Activated effector memory CD4-positive, alpha-beta T cell treated with anti-CD3 and anti-CD28 coated beads, Interleukin-2, amount 50 U/mL, for 16 hours (primary cell): Measurements from ENCODE around the gene NXT1.
A peak's percentile ranks its signal among the peaks of the same experiment; 100 is the strongest.
"Not testable (repeated sequence)": the region's sequence is repeated elsewhere in the genome, so short reads cannot be mapped to it uniquely, and the experiment has no call there.

Experiments used
- DNase-seq: peaks from one replicate; pipeline ENCODE4 v3.0.0-alpha.2; 2020

NXT1 gene

GRCh38 chr20:23350196-23350903, at the start of gene NXT1:
Gene NXT1, plus strand, starts transcription at chr20:23350791. Its CDS starts 3,251 bp downstream, at chr20:23354042.
- peak; percentile 98 for DNase-seq

DNA sequence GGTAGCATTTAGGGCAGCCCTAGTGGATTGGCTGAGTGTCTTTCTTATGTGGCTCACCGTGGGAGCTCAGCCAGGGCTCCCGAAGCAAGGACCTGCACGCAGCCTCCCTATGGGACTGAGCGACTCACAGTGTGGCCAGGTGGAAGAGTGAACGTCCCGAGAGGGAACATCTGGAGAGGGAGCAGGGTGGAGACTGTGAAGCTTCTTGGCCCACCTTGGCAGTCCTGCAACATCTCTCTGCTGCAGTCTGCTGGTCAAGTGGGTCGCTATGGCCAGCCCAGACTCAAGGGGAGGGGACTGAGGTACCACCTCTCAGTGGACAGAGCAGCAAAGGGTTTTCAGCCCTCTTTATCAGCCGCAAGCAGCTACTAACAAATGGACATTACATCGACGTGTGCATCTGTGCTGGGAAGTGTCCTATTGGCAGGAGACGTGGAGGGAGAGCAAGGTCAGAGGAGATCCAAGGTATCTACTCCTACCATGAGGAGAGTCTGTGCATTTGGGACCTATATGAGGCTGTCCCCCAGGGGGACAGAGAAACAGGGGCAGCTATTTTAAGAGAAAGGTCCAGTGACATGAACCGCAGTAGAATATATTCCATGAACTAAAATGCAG, 49.0 kb upstream of the NXT1 start:
- peak; percentile 21 for DNase-seq

- peak; percentile 41 for DNase-seq
These were observed 48.2 kb upstream of the NXT1 start for GRCh38 chr20:23302386-23302785.

- peak; percentile 54 for DNase-seq
These were observed 47.8 kb upstream of the NXT1 start for GRCh38 chr20:23302801-23303200.

- peak; percentile 49 for DNase-seq
These were observed 47.1 kb upstream of the NXT1 start for GRCh38 chr20:23303325-23304102.

DNA sequence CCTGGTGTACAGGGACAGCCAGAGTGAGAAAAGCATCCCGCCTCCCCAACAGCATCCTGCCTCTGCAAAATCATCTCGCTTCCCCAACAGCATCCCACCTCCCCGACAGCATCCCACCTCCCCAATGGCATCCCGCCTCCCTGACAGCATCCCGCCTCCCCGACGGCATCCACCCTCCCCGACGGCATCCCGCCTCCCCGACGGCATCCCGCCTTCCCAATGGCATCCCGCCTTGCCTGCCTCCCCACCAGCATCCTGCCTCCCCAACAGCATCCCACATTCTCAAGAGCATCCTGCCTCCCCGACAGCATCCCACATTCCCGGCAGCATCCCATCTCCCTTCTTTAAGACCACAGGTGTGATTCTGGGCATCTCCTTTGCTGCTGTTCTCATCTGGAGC, 46.0 kb upstream of the NXT1 start:
- DNase-seq = peak; percentile 50

- DNase-seq = no peak
These were observed 45.5 kb upstream of the NXT1 start for GRCh38 chr20:23305098-23305497.

DNA sequence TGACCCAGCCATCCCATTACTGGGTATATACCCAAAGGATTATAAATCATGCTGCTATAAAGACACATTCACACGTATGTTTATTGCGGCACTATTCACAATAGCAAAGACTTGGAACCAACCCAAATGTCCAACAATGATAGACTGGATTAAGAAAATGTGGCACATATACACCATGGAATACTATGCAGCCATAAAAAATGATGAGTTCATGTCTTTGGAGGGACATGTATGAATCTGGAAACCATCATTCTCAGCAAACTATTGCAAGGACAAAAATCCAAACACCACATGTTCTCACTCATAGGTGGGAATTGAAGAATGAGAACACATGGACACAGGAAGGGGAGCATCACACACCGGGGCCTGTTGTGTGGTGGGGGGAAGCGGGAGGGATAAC, 43.2 kb upstream of the NXT1 start:
- DNase-seq = not testable (repeated sequence)

GRCh38 chr20:23308024-23308423, 42.6 kb upstream of the NXT1 start:
- DNase-seq = no peak

GRCh38 chr20:23308908-23309307, 41.7 kb upstream of the NXT1 start:
- peak; percentile 55 for DNase-seq

- peak; percentile 24 for DNase-seq
These were observed 40.8 kb upstream of the NXT1 start for GRCh38 chr20:23309781-23310180.

DNA sequence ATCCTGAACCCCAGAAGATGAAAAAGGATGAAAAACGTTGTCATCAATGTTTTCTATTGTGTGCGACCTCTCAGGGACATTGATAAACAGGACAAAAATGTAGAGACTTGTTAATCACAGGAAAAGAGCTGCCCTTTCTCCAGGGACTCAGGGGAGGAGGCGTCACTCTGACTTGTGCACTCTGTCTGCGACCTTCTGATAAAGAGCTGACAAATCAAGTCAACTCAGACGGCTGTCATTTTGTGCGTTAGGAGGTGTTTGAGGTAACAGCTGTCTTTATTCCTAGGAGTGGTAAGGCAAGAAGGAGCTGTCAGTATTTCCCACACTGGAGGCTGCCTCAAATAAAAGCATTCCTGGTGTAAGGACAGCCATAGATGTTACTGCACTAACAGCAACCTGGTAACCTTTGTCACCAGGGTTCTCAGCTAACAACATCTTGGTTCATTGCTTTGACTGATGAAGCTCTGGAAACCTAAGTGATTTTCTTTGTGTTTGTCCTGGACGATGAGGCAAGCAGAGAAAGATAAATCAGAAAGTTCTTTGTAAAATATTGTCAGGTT, 38.6 kb upstream of the NXT1 start:
- DNase-seq = no peak

DNA sequence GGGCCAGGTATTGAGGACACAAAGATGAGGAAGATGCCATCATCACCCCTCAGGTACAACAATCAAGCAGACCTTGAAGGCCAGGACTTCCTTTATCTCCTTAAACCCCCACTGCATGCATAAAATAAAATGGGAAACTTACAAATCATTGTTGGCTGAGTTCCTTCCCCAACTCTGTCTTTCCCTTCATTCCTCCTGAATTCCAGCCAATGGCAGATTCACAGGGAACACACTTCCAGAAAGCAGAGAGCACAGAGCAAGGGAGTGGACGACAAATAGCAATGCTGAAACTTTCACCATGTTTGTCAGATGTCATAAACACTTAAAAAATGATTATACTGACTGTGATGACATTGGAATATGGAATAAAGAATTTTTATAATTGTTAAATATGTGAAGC, 37.3 kb upstream of the NXT1 start:
- DNase-seq = no peak

- DNase-seq = no peak
These were observed 35.9 kb upstream of the NXT1 start for GRCh38 chr20:23314699-23315098.

DNA sequence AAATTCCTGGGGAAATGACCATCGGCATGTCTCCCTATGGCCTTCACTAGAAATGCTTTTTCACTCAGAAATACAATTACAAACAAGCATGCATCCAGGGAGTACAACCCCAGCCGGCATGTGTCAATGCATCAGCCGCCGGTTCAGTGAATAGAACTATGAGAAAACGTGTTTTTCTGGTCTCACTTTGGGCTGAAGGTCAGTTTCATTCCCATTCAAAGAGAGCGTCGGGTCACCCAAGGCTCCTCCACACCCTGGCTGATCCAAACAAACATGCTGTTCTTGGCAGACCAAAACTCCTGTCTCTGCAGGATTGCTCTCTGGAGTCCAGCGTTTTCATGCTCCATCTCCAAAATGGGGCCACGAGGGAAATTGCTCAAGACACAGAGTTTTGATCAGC, 35.5 kb upstream of the NXT1 start:
- no peak for DNase-seq

DNA sequence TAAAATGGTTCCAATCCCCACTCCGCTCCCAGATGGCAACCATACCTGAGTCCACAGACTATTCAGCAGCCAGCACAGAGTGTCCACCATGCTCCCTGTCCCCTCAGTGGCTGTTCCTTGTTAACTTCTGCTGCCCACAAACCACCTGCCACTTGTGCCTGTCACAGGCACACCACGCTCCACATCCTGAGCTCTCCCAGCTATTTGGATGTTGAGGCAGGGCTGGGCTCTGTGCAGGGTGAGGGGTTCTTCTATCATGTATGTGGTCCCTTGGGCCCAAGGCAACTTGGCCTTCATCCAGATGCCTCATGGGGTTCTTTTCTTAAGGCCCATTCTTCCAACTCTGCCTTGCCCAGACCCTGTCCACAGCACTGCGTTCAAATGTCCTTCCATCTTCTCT, 34.0 kb upstream of the NXT1 start:
- no peak for DNase-seq

DNA sequence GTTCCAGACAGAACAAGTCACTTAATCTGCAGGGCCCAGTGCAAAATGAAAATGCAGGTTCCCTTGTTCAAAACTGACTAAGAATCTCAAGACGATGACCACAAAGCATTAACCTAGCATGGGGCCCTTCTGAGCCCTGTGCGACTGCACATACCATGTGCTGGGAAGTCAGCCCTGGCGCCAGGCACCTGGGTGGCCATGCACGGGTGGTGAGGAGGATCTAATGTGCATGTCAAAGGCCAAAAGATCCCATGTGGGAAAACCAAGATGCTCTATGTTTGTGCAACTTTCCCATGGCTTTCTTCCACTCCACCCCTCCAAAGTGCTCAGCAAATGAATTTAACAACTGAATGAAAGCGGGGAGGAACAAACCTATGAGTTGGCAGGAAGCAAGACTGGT, 33.5 kb upstream of the NXT1 start:
- no peak for DNase-seq

DNA sequence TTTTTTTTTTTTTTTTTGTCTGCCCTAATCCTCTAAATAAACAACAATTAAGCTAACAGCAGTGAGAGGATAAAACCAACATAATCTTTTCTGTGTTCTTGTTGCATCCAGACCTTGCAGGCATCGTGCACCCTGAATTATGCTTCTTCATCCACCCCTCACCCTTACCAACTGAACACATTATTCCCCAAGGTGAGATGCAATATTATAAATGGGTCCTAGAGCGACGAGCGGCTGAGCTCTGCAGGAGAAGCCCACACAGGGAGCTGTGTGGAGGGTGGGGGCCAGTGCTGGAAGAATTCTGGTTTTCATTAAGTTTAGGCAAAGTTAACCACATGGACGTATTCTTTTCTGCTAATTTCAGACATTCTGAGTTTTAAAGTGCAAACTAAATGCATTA, 32.2 kb upstream of the NXT1 start:
- DNase-seq = no peak

DNA sequence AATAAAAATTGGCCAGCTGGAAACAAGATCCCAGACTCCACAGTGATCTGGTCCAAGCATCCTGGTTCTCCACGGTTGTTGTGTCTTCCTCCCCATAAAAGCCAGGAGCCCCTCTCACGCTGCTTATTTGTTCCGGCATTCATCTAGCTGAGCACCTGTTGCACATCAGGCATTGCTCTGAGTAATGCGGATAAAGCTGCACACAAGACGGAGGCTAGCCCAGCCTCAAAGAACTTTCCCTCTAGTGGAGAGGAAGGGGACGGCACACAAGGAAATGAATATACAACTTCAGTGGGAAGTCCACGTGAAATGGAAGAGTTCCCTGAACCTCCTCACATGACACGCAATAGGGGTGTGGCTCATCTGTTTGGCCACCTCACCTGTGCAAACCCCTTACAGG, 30.3 kb upstream of the NXT1 start:
- peak; percentile 30 for DNase-seq

DNA sequence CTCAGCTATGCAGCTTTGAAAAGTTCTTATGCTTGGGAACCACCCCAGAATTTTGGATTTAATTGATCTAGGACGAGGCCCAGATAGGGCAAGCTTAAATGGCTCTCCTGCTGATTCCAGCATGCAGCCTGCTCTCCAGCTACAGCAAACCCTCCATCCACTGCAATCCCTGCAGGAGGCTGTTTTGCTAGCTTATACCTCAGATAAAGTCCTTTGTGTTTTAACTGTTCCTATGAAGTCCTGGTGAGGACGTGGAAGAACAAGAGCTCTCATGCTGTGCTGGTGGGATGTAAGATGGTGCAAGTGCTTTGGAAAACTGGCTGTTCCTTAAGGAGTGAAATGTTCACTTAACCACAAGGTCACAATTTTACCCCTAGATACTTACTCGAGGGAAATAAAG, 25.5 kb upstream of the NXT1 start:
- no peak for DNase-seq

- no peak for DNase-seq
These were observed 23.8 kb upstream of the NXT1 start for GRCh38 chr20:23326774-23327173.

- DNase-seq = no peak
These were observed 22.8 kb upstream of the NXT1 start for GRCh38 chr20:23327617-23328333.
